Measurements from ENCODE around the gene SHROOM1. TPM values are rescaled to one million over a fixed set of nuclear protein-coding genes. Genes with fewer than 3 reads are reported as not detected.
A peak's percentile ranks its signal among the peaks of the same experiment; 100 is the strongest.

Gene SHROOM1
- total RNA-seq (2022) (24.5 and 27.0 TPM in 2 replicates), Bru-seq, nascent RNA (percentile 59 among the genes with signal in this experiment), BruChase-seq, experiment 1, labeled RNA remaining after a 6-hour chase (percentile 72 among the genes with signal in this experiment), BruChase-seq, experiment 2, labeled RNA remaining after a 2-hour chase (percentile 67 among the genes with signal in this experiment)
- long read RNA-seq, partial matches to known transcripts, result 10 of 22 reads
- long read RNA-seq, other reads (novel, unspliced or antisense), result 12 of 22 reads

- TF ChIP-seq CTCF (IDR thresholded peaks at IDR 0.05; ENCODE audit: unreplicated experiment), result no peak
- Mint-ChIP-seq H3K27me3 (ENCODE audit: unreplicated experiment) (no peaks in the 10 kb centered on the region), H3K4me1 (ENCODE audit: low read depth, unreplicated experiment) (peaks cover 19% of the 10 kb centered on the region), H3K4me3 (ENCODE audit: low read depth, unreplicated experiment) (peak within 1 kb of the TSS; percentile 95), H3K36me3 (ENCODE audit: insufficient read depth, unreplicated experiment) (peaks cover 35% of the 10 kb centered on the region), H3K9me3 (ENCODE audit: low read depth, unreplicated experiment) (no peaks in the 10 kb centered on the region), H3K27ac (ENCODE audit: unreplicated experiment) (peak within 1 kb of the TSS; percentile 79)
- peak; percentile 83 for DNase-seq
- CTCF ChIA-PET, result interaction anchor here (1.1 to 3.2 kb wide), 2 partner anchors 33 to 53 kb away, joined by 4 to 23 read pairs; no protein-coding TSS in a partner anchor
- no TSS peak for BruUV-seq (replicated peaks)
- intact Hi-C loops (cut with micrococcal nuclease; ENCODE audit: unreplicated experiment), result no loop called here
Measured at GRCh38 chr5:132830436-132831094, at the start of gene SHROOM1. Gene SHROOM1, minus strand, starts transcription at chr5:132830647. Its CDS starts 4,507 bp downstream, at chr5:132826140.

- no peak overlapping the region for H3K27ac Mint-ChIP-seq (ENCODE audit: unreplicated experiment)
- no peak overlapping the region for H3K4me3 Mint-ChIP-seq (ENCODE audit: low read depth, unreplicated experiment)
- peaks cover 40% of the 10 kb centered on the region for H3K36me3 Mint-ChIP-seq (ENCODE audit: insufficient read depth, unreplicated experiment)
- no peaks in the 10 kb centered on the region for H3K27me3 Mint-ChIP-seq (ENCODE audit: unreplicated experiment)
- peak; percentile 43 for DNase-seq
- CTCF ChIA-PET, result no interaction called here
- intact Hi-C loops (cut with micrococcal nuclease; ENCODE audit: unreplicated experiment), result no loop called here
- H3K9me3 Mint-ChIP-seq (ENCODE audit: low read depth, unreplicated experiment), result peaks cover 5% of the 10 kb centered on the region
- no TSS peak for BruUV-seq (replicated peaks)
- no peak for TF ChIP-seq CTCF (IDR thresholded peaks at IDR 0.05; ENCODE audit: unreplicated experiment)
- peaks cover 45% of the 10 kb centered on the region for H3K4me1 Mint-ChIP-seq (ENCODE audit: low read depth, unreplicated experiment)
Measured at GRCh38 chr5:132877938-132878337, 47.5 kb upstream of the SHROOM1 start.

- peaks cover 50% of the 10 kb centered on the region for H3K4me1 Mint-ChIP-seq (ENCODE audit: low read depth, unreplicated experiment)
- CTCF ChIA-PET, result no interaction called here
- intact Hi-C loops (cut with micrococcal nuclease; ENCODE audit: unreplicated experiment), result no loop called here
- no peak for DNase-seq
- no peaks in the 10 kb centered on the region for H3K27me3 Mint-ChIP-seq (ENCODE audit: unreplicated experiment)
- H3K27ac Mint-ChIP-seq (ENCODE audit: unreplicated experiment), result no peak overlapping the region
- H3K4me3 Mint-ChIP-seq (ENCODE audit: low read depth, unreplicated experiment), result no peak overlapping the region
- peaks cover 40% of the 10 kb centered on the region for H3K36me3 Mint-ChIP-seq (ENCODE audit: insufficient read depth, unreplicated experiment)
- no TSS peak for BruUV-seq (replicated peaks)
- no peak for TF ChIP-seq CTCF (IDR thresholded peaks at IDR 0.05; ENCODE audit: unreplicated experiment)
- H3K9me3 Mint-ChIP-seq (ENCODE audit: low read depth, unreplicated experiment), result peaks cover 5% of the 10 kb centered on the region
Measured at GRCh38 chr5:132877466-132877865, 47.0 kb upstream of the SHROOM1 start.

GRCh38 chr5:132876020-132876759, 45.7 kb upstream of the SHROOM1 start:
- peaks cover 49% of the 10 kb centered on the region for H3K36me3 Mint-ChIP-seq (ENCODE audit: insufficient read depth, unreplicated experiment)
- BruUV-seq (replicated peaks), result no TSS peak
- CTCF ChIA-PET, result interaction anchor here (1.0 to 1.5 kb wide), 2 partner anchors 10 to 56 kb away, joined by 3 to 9 read pairs; partner anchors contain the start of genes GDF9 and UQCRQ

More at GRCh38 chr5:132876020-132876759, 45.7 kb upstream of the SHROOM1 start:
- Mint-ChIP-seq H3K9me3 (ENCODE audit: low read depth, unreplicated experiment) (peaks cover 5% of the 10 kb centered on the region), H3K27me3 (ENCODE audit: unreplicated experiment) (no peaks in the 10 kb centered on the region), H3K27ac (ENCODE audit: unreplicated experiment) (no peak overlapping the region), H3K4me1 (ENCODE audit: low read depth, unreplicated experiment) (peaks cover 55% of the 10 kb centered on the region), H3K4me3 (ENCODE audit: low read depth, unreplicated experiment) (peak overlapping the region; percentile 12)
- intact Hi-C loops (cut with micrococcal nuclease; ENCODE audit: unreplicated experiment), result no loop called here
- no peak for DNase-seq
- TF ChIP-seq CTCF (IDR thresholded peaks at IDR 0.05; ENCODE audit: unreplicated experiment), result no peak

Data from Calu3 (cell line).